ENCODE data around the gene CCDC6.

DNA sequence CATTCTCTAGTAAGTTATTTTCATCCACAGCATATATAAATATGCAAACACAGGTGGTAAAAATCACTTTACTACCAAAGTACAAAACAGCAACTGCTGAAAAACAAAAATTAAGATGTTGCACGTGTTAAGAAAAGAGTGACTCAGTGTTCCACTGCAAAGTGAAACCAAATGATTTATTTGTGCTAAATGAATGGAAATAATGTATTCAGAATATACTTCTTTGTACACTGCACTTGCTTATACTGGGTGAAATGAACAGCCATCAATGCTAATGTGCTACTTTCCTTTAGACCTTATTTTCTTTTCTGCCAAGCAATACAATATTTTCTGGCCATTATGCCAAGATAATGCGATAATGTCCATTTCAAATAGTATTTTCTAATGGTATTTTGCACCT lies 114.8 kb downstream of the CCDC6 start:
- TF ChIP-seq SIN3A (IDR thresholded peaks at IDR 0.05; ENCODE audit: borderline replicate concordance, insufficient read depth, low read length) (no peak), POLR2AphosphoS5 (IDR thresholded peaks at IDR 0.05; ENCODE audit: low read depth, low read length) (no peak), TAF1 (IDR thresholded peaks at IDR 0.05; ENCODE audit: borderline replicate concordance, insufficient read depth, low read length) (no peak), FOXP2 (optimal IDR thresholded peaks at IDR 0.05; ENCODE audit: borderline replicate concordance, extremely low read depth, extremely low read length, insufficient read depth) (no peak)
- TF ChIP-seq, protein P1, sequence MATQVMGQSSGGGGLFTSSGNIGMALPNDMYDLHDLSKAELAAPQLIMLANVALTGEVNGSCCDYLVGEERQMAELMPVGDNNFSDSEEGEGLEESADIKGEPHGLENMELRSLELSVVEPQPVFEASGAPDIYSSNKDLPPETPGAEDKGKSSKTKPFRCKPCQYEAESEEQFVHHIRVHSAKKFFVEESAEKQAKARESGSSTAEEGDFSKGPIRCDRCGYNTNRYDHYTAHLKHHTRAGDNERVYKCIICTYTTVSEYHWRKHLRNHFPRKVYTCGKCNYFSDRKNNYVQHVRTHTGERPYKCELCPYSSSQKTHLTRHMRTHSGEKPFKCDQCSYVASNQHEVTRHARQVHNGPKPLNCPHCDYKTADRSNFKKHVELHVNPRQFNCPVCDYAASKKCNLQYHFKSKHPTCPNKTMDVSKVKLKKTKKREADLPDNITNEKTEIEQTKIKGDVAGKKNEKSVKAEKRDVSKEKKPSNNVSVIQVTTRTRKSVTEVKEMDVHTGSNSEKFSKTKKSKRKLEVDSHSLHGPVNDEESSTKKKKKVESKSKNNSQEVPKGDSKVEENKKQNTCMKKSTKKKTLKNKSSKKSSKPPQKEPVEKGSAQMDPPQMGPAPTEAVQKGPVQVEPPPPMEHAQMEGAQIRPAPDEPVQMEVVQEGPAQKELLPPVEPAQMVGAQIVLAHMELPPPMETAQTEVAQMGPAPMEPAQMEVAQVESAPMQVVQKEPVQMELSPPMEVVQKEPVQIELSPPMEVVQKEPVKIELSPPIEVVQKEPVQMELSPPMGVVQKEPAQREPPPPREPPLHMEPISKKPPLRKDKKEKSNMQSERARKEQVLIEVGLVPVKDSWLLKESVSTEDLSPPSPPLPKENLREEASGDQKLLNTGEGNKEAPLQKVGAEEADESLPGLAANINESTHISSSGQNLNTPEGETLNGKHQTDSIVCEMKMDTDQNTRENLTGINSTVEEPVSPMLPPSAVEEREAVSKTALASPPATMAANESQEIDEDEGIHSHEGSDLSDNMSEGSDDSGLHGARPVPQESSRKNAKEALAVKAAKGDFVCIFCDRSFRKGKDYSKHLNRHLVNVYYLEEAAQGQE (IDR thresholded peaks at IDR 0.05; ENCODE audit: insufficient read depth in 1 of 2, low read depth in 2 of 2, low read length in 2 of 2) = no peak

All from PFSK-1 (cell line).